HS-27A (cell line): Measurements from ENCODE around the gene ALK.
A peak's percentile ranks its signal among the peaks of the same experiment; 100 is the strongest.

ENCODE experiments used
- DNase-seq: peaks from one replicate; pipeline ENCODE4 v3.0.0-alpha.2; 2012; ENCODE audit warnings: low read depth, missing footprints

ALK gene

GRCh38 chr2:29526587-29527586 is 394.5 kb downstream of the ALK start:
- no peak for DNase-seq

GRCh38 chr2:29525921-29526320 is 395.5 kb downstream of the ALK start:
- DNase-seq, result no peak

GRCh38 chr2:29524652-29525051 is 396.7 kb downstream of the ALK start:
- no peak for DNase-seq

- DNase-seq, result peak; percentile 59
These were observed 398.3 kb downstream of the ALK start for GRCh38 chr2:29522951-29523669.

GRCh38 chr2:29520001-29520400 is 401.4 kb downstream of the ALK start:
- no peak for DNase-seq

GRCh38 chr2:29519338-29519925 is 402.0 kb downstream of the ALK start:
- DNase-seq, result no peak

- no peak for DNase-seq
These were observed 402.6 kb downstream of the ALK start for GRCh38 chr2:29518646-29519337.

- DNase-seq, result no peak
These were observed 403.4 kb downstream of the ALK start for GRCh38 chr2:29518010-29518409.

- DNase-seq, result no peak
These were observed 404.0 kb downstream of the ALK start for GRCh38 chr2:29517413-29517812.

- DNase-seq, result no peak
These were observed 404.6 kb downstream of the ALK start for GRCh38 chr2:29516767-29517166.

- DNase-seq, result no peak
These were observed 411.5 kb downstream of the ALK start for GRCh38 chr2:29509878-29510277.

- no peak for DNase-seq
These were observed 412.0 kb downstream of the ALK start for GRCh38 chr2:29509397-29509796.

- DNase-seq, result no peak
These were observed 416.6 kb downstream of the ALK start for GRCh38 chr2:29504746-29505145.

GRCh38 chr2:29502460-29502911 is 418.9 kb downstream of the ALK start:
- DNase-seq, result no peak

GRCh38 chr2:29497375-29497774 is 424.0 kb downstream of the ALK start:
- DNase-seq, result no peak

- no peak for DNase-seq
These were observed 425.2 kb downstream of the ALK start for GRCh38 chr2:29496198-29496597.

- DNase-seq, result no peak
These were observed 425.8 kb downstream of the ALK start for GRCh38 chr2:29495536-29496060.

- no peak for DNase-seq
These were observed 426.3 kb downstream of the ALK start for GRCh38 chr2:29495068-29495467.

- no peak for DNase-seq
These were observed 428.7 kb downstream of the ALK start for GRCh38 chr2:29492701-29493100.

GRCh38 chr2:29490045-29490444 is 431.3 kb downstream of the ALK start:
- DNase-seq, result no peak

- no peak for DNase-seq
These were observed 431.8 kb downstream of the ALK start for GRCh38 chr2:29489568-29489967.
